T47D (cell line): ENCODE data around the gene PCIF1.
"Not testable (repeated sequence)": the region's sequence is repeated elsewhere in the genome, so short reads cannot be mapped to it uniquely, and the experiment has no call there.

ENCODE experiments used
- DNase-seq, 2 experiments: peaks; one replicate each; pipeline versions ENCODE4 v3.0.0 to v3.0.0-alpha.2; 2011 to 2012; ENCODE audit warnings: low read depth in 1 of 2, low spot score in 1 of 2
- JUND ChIP-seq: IDR thresholded peaks from 2 replicates; pipeline ENCODE4 v1.6.1; 2012; ENCODE audit warnings: low read depth
- in situ Hi-C: cut with HindIII; loops from 2 replicates; pipeline ENCODE4 v1.10.0; 2016; ENCODE audit warnings: low sequenced_read_pairs, low pct_unique_long_range_greater_than_20kb

Gene PCIF1

GRCh38 chr20:45896641-45897161 is 37.8 kb upstream of the PCIF1 start:
- in situ Hi-C loops, result no loop called here

GRCh38 chr20:45897289-45897688 is 37.2 kb upstream of the PCIF1 start:
- no peak for TF ChIP-seq JUND
- in situ Hi-C loops, result no loop called here
- DNase-seq, result no peak

More at GRCh38 chr20:45896641-45897161, 37.8 kb upstream of the PCIF1 start:
- no peak for DNase-seq
- TF ChIP-seq JUND, result no peak

- in situ Hi-C loops, result no loop called here
- DNase-seq, result no peak
Measured at GRCh38 chr20:45897692-45898091, 36.8 kb upstream of the PCIF1 start.

GRCh38 chr20:45898285-45898684 is 36.2 kb upstream of the PCIF1 start:
- DNase-seq, result no peak
- in situ Hi-C loops, result no loop called here
- TF ChIP-seq JUND, result no peak

More at GRCh38 chr20:45897692-45898091, 36.8 kb upstream of the PCIF1 start:
- TF ChIP-seq JUND, result no peak

GRCh38 chr20:45899046-45899835 is 35.2 kb upstream of the PCIF1 start:
- no peak for TF ChIP-seq JUND
- in situ Hi-C loops, result no loop called here
- no peak for DNase-seq

- in situ Hi-C loops, DNase-seq: not testable (repeated sequence)
Measured at GRCh38 chr20:45901332-45901731, 33.2 kb upstream of the PCIF1 start.

GRCh38 chr20:45902199-45902701 is 32.2 kb upstream of the PCIF1 start:
- no peak for DNase-seq
- in situ Hi-C loops, result no loop called here
- TF ChIP-seq JUND, result no peak

- in situ Hi-C loops, result no loop called here
- no peak for DNase-seq
- no peak for TF ChIP-seq JUND
Measured at GRCh38 chr20:45904583-45905504, 29.6 kb upstream of the PCIF1 start.

- DNase-seq, result peak in 1 of 2 experiments; percentile 66
- in situ Hi-C loops, result no loop called here
Measured at GRCh38 chr20:45905505-45906079, 28.9 kb upstream of the PCIF1 start.

GRCh38 chr20:45907219-45907948 is 27.1 kb upstream of the PCIF1 start:
- in situ Hi-C loops, result no loop called here
- no peak for DNase-seq
- no peak for TF ChIP-seq JUND

More at GRCh38 chr20:45905505-45906079, 28.9 kb upstream of the PCIF1 start:
- TF ChIP-seq JUND, result no peak

- TF ChIP-seq JUND, result no peak
- DNase-seq, result no peak
- in situ Hi-C loops, result no loop called here
Measured at GRCh38 chr20:45908084-45908483, 26.4 kb upstream of the PCIF1 start.
